C4-2B (cell line): Measurements from ENCODE around the gene RNASE13.

Experiments used
- CTCF ChIP-seq: fragments of 450-650 bp; conservative IDR thresholded peaks from 2 replicates; pipeline ENCODE4 v1.5.1; 2017; ENCODE audit warnings: mild to moderate bottlenecking
- ZFX ChIP-seq: fragments of 450-650 bp; IDR thresholded peaks from 2 replicates; pipeline ENCODE4 v1.6.1; 2017

GRCh38 chr14:21081521-21082142 is 47.0 kb upstream of the RNASE13 start:
- no peak for TF ChIP-seq CTCF
- no peak for TF ChIP-seq ZFX
